SU-DHL-6 (cell line): ENCODE results near the gene USP25.

Source experiments
- EZH2phosphoT487 ChIP-seq: fragments of 200-600 bp; sonication (generic), shearing (Covaris generic); conservative IDR thresholded peaks from 2 replicates; pipeline ENCODE4 v1.6.1; 2018; ENCODE audit warnings: mild to moderate bottlenecking, antibody characterized with exemption, low read length, moderate library complexity, mixed read lengths
- TF ChIP-seq, protein P1 (sequence below): fragments of 200-600 bp; sonication (generic); IDR thresholded peaks from one replicate; pipeline ENCODE4 v1.5.1; 2017; ENCODE audit warnings: antibody characterized with exemption, mild to moderate bottlenecking, low read length, moderate library complexity; ENCODE audit not compliant: insufficient read depth, poor library complexity, severe bottlenecking

GRCh38 chr21:15826908-15827601 is 97.3 kb downstream of the USP25 start:
- TF ChIP-seq, protein P1, sequence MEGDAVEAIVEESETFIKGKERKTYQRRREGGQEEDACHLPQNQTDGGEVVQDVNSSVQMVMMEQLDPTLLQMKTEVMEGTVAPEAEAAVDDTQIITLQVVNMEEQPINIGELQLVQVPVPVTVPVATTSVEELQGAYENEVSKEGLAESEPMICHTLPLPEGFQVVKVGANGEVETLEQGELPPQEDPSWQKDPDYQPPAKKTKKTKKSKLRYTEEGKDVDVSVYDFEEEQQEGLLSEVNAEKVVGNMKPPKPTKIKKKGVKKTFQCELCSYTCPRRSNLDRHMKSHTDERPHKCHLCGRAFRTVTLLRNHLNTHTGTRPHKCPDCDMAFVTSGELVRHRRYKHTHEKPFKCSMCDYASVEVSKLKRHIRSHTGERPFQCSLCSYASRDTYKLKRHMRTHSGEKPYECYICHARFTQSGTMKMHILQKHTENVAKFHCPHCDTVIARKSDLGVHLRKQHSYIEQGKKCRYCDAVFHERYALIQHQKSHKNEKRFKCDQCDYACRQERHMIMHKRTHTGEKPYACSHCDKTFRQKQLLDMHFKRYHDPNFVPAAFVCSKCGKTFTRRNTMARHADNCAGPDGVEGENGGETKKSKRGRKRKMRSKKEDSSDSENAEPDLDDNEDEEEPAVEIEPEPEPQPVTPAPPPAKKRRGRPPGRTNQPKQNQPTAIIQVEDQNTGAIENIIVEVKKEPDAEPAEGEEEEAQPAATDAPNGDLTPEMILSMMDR: no peak
- TF ChIP-seq EZH2phosphoT487: no peak
